ENCODE data around the gene COL4A5.

Gene COL4A5

GRCh38 chrX:108642273-108642628, 202.6 kb downstream of the COL4A5 start:
- Mint-ChIP-seq H3K36me3 (ENCODE audit: low read depth) (no peaks in the 10 kb centered on the region), H3K27me3 (no peaks in the 10 kb centered on the region), H3K9me3 (peaks cover 9% of the 10 kb centered on the region), H3K4me3 (no peak overlapping the region), H3K27ac (no peak overlapping the region), H3K4me1 (no peaks in the 10 kb centered on the region)
- no peak for DNase-seq
- ATAC-seq, result no peak

DNA sequence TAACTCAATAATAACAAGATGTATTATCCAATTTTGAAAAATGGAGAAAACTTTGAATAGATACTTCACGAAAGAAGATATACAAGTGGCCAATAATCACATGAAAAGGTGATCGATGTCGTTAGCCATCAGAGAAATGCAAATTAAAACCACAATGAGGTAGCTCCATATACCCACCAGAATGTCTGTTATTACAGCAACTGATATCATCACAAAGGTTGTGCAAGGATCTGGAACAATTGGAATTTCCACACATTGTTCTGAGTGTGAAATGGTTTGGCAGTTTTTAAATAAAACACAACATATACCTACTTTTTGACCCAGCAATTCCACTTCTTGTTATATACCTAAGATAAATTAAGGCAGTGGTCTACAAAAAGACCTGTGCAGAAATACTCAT, 225.1 kb downstream of the COL4A5 start:
- Mint-ChIP-seq H3K36me3 (ENCODE audit: low read depth) (no peaks in the 10 kb centered on the region), H3K9me3 (no peaks in the 10 kb centered on the region), H3K27me3 (no peaks in the 10 kb centered on the region), H3K27ac (no peak overlapping the region), H3K4me3 (no peak overlapping the region), H3K4me1 (no peaks in the 10 kb centered on the region)
- ATAC-seq, result no peak
- no peak for DNase-seq

GRCh38 chrX:108666101-108666500, 226.5 kb downstream of the COL4A5 start:
- no peaks in the 10 kb centered on the region for H3K27me3 Mint-ChIP-seq
- no peak overlapping the region for H3K27ac Mint-ChIP-seq
- H3K4me3 Mint-ChIP-seq, result no peak overlapping the region
- no peaks in the 10 kb centered on the region for H3K36me3 Mint-ChIP-seq (ENCODE audit: low read depth)
- ATAC-seq, result no peak
- DNase-seq, result no peak
- no peaks in the 10 kb centered on the region for H3K9me3 Mint-ChIP-seq
- H3K4me1 Mint-ChIP-seq, result no peaks in the 10 kb centered on the region

DNA sequence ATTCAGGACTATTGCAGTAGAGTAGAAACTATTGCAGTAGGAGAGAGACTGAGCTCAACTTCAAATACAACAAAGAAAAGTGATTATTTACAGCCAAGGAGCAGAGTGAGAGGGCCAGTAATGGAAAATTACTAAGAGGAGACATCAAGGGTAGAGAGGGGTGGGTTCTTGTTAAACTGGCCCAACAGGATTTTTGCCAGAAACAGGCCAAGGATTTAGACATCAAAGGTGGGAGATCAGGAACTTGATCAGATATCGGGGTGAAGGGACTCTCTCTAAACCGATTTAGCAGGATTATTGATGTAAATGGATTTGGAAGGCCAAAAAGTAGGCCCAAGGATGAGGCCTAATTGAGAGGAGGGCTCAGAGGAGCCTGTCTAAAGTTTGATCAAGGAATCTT, 231.9 kb downstream of the COL4A5 start:
- H3K9me3 Mint-ChIP-seq, result no peaks in the 10 kb centered on the region

DNA sequence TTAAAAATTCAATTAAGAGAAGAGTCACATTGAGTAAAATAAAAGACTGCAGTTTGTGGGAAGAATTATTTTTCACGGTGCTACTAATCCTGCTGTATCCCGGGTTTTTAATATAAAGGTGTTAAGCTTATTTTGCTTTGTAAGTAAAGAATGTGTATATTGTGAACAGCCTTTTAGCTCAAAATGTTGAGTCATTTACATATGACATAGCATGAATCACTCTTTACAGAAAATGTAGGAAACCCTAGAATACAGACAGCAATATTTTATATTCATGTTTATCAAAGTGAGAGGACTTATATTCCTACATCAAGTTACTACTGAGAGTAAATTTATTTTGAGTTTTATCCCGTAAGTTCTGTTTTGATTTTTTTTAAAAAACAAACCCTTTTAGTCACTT, 257.1 kb downstream of the COL4A5 start:
- ATAC-seq (no peak), DNase-seq (no peak)
- Mint-ChIP-seq H3K4me1 (no peaks in the 10 kb centered on the region), H3K9me3 (no peaks in the 10 kb centered on the region), H3K27me3 (no peaks in the 10 kb centered on the region), H3K27ac (no peak overlapping the region), H3K4me3 (no peak overlapping the region), H3K36me3 (ENCODE audit: low read depth) (no peaks in the 10 kb centered on the region)

More for the DNA sequence above, 231.9 kb downstream of the COL4A5 start:
- DNase-seq, result no peak
- H3K36me3 Mint-ChIP-seq (ENCODE audit: low read depth), result no peaks in the 10 kb centered on the region
- H3K27ac Mint-ChIP-seq, result no peak overlapping the region
- H3K4me3 Mint-ChIP-seq, result no peak overlapping the region
- H3K4me1 Mint-ChIP-seq, result no peaks in the 10 kb centered on the region
- no peaks in the 10 kb centered on the region for H3K27me3 Mint-ChIP-seq
- no peak for ATAC-seq

- no peak overlapping the region for H3K27ac Mint-ChIP-seq
- H3K36me3 Mint-ChIP-seq (ENCODE audit: low read depth), result no peaks in the 10 kb centered on the region
- no peak overlapping the region for H3K4me3 Mint-ChIP-seq
- no peaks in the 10 kb centered on the region for H3K4me1 Mint-ChIP-seq
- ATAC-seq, result no peak
- DNase-seq, result no peak
- no peaks in the 10 kb centered on the region for H3K27me3 Mint-ChIP-seq
- no peaks in the 10 kb centered on the region for H3K9me3 Mint-ChIP-seq
Observed at GRCh38 chrX:108699368-108699767, 259.7 kb downstream of the COL4A5 start.

- no peak for ATAC-seq
- Mint-ChIP-seq H3K4me3 (no peak overlapping the region), H3K9me3 (no peaks in the 10 kb centered on the region), H3K4me1 (no peaks in the 10 kb centered on the region), H3K36me3 (ENCODE audit: low read depth) (no peaks in the 10 kb centered on the region), H3K27ac (no peak overlapping the region), H3K27me3 (no peaks in the 10 kb centered on the region)
- no peak for DNase-seq
Observed at GRCh38 chrX:108701633-108702032, 262.0 kb downstream of the COL4A5 start.

DNA sequence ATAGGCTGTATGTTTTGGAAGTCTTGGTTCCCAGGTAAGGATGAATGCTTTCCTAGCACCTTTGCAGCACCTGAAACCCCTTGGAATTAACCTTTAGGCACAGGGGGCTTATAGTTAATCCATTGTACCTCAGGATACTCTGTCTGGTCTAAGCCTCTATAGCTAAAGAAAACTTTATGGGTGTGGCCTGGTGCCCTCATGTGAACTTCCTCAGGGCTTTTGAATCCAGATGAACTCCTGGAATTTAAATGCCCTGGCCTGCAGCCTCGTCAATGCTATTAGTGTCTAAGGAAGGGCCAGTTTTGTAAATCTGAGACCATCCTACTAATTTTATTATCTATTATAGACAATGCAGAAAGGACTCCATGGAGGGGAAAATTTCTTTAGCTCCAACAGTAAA, 262.9 kb downstream of the COL4A5 start:
- ATAC-seq (no peak), DNase-seq (no peak)
- no peaks in the 10 kb centered on the region for H3K36me3 Mint-ChIP-seq (ENCODE audit: low read depth)
- no peaks in the 10 kb centered on the region for H3K9me3 Mint-ChIP-seq
- H3K27ac Mint-ChIP-seq, result no peak overlapping the region
- no peaks in the 10 kb centered on the region for H3K4me1 Mint-ChIP-seq
- H3K27me3 Mint-ChIP-seq, result no peaks in the 10 kb centered on the region
- H3K4me3 Mint-ChIP-seq, result no peak overlapping the region

DNA sequence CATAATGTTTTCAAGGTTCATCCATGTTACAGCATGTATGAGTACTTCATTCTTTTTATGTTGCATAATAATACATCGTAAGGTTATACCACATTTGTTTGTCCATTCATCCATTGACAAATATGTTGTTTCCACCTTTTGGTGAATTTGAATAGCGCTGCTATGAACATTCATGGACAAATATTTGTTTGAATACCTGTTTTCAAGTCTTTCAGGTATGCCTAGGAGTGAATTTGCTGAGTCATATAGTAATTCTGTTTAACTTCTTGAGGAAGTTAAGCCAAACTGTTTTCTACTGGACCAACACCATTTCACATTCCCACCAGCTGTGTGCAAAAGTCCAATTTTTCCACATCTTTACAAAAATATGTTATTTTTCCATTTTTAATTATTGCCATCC, 265.2 kb downstream of the COL4A5 start:
- H3K36me3 Mint-ChIP-seq (ENCODE audit: low read depth), result no peaks in the 10 kb centered on the region
- no peaks in the 10 kb centered on the region for H3K9me3 Mint-ChIP-seq
- no peak overlapping the region for H3K4me3 Mint-ChIP-seq
- no peaks in the 10 kb centered on the region for H3K27me3 Mint-ChIP-seq
- H3K27ac Mint-ChIP-seq, result no peak overlapping the region
- no peaks in the 10 kb centered on the region for H3K4me1 Mint-ChIP-seq
- ATAC-seq (no peak), DNase-seq (no peak)

GRCh38 chrX:108712886-108713285, 273.2 kb downstream of the COL4A5 start:
- ATAC-seq (no peak), DNase-seq (no peak)
- no peaks in the 10 kb centered on the region for H3K27me3 Mint-ChIP-seq
- no peaks in the 10 kb centered on the region for H3K9me3 Mint-ChIP-seq
- no peak overlapping the region for H3K27ac Mint-ChIP-seq
- H3K4me1 Mint-ChIP-seq, result no peaks in the 10 kb centered on the region
- no peaks in the 10 kb centered on the region for H3K36me3 Mint-ChIP-seq (ENCODE audit: low read depth)
- no peak overlapping the region for H3K4me3 Mint-ChIP-seq

- Mint-ChIP-seq H3K4me1 (no peaks in the 10 kb centered on the region), H3K9me3 (no peaks in the 10 kb centered on the region), H3K4me3 (no peak overlapping the region), H3K27me3 (no peaks in the 10 kb centered on the region), H3K27ac (no peak overlapping the region), H3K36me3 (ENCODE audit: low read depth) (no peaks in the 10 kb centered on the region)
- ATAC-seq (no peak), DNase-seq (no peak)
Observed at GRCh38 chrX:108722561-108722960, 282.9 kb downstream of the COL4A5 start.

DNA sequence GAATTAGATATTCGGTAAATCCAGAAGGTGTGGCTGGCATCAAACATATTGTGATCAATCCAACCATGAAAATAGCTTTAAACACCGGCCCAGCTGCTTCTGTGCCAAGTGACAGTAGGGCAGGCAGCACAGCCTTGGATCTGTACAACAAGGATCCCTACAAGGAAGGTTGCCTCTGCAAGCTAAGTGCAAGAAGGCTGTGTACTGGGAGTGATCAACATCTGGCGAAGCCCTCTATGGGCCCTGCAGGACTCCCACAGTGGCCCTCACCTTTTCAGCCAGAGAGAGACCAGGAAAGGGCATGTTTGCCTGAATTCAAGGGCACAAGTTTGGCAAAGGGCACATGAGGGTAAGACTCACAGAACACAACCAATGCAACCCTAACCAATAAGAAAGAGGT, 287.1 kb downstream of the COL4A5 start:
- Mint-ChIP-seq H3K36me3 (ENCODE audit: low read depth) (no peaks in the 10 kb centered on the region), H3K27me3 (peaks cover 2% of the 10 kb centered on the region), H3K9me3 (no peaks in the 10 kb centered on the region), H3K27ac (no peak overlapping the region), H3K4me1 (no peaks in the 10 kb centered on the region), H3K4me3 (no peak overlapping the region)
- DNase-seq (no peak), ATAC-seq (no peak)

DNA sequence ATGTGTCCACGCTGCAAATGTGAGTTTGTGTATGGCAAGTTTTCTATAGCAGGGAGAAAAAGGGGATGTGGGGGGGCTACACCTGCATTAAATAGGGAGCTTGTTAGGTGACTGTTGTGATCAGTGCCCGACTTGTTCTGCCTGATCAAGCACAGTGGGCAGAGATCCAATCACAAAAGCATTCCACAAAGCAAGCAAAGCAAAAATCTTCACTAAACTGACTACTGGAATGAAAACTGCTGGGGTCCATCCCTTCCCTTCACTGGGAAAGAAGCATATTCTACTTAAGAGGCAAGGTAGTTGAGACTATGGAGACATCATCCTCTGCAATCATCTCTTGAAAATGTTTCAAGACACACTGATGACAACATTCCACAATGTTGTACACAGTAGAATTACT, 291.5 kb downstream of the COL4A5 start:
- no peak for DNase-seq
- H3K27ac Mint-ChIP-seq, result no peak overlapping the region
- no peak overlapping the region for H3K4me3 Mint-ChIP-seq
- ATAC-seq, result no peak
- peaks cover 2% of the 10 kb centered on the region for H3K4me1 Mint-ChIP-seq
- H3K27me3 Mint-ChIP-seq, result peaks cover 21% of the 10 kb centered on the region
- no peaks in the 10 kb centered on the region for H3K36me3 Mint-ChIP-seq (ENCODE audit: low read depth)
- no peaks in the 10 kb centered on the region for H3K9me3 Mint-ChIP-seq

- Mint-ChIP-seq H3K27me3 (peaks cover 28% of the 10 kb centered on the region), H3K9me3 (no peaks in the 10 kb centered on the region), H3K4me1 (peaks cover 2% of the 10 kb centered on the region), H3K4me3 (no peak overlapping the region), H3K36me3 (ENCODE audit: low read depth) (no peaks in the 10 kb centered on the region), H3K27ac (no peak overlapping the region)
- ATAC-seq (no peak), DNase-seq (no peak)
Observed at GRCh38 chrX:108732630-108733321, 293.1 kb downstream of the COL4A5 start.

DNA sequence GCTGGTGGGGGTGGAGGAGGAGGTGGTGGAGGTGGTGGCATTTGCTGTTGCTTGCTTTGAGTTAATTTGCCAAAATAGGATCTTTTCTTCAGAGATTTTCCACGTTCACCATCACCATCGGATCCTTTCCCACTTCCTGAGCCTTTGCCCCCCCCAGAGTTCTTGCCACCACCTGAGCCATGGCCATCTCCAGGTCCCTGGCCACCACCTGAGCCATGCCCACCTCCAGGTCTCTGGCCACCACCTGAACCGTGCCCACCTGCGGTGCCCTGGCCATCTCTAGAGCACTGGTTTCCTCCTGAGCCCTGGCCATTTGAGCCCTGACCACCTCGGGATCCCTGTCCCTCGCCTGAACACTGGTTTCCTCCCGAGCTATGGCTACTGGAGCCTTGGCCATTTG, 294.8 kb downstream of the COL4A5 start:
- H3K27me3 Mint-ChIP-seq, result peaks cover 27% of the 10 kb centered on the region
- H3K9me3 Mint-ChIP-seq, result no peaks in the 10 kb centered on the region
- H3K4me3 Mint-ChIP-seq, result no peak overlapping the region
- peaks cover 2% of the 10 kb centered on the region for H3K4me1 Mint-ChIP-seq
- DNase-seq, result no peak
- H3K36me3 Mint-ChIP-seq (ENCODE audit: low read depth), result no peaks in the 10 kb centered on the region
- no peak overlapping the region for H3K27ac Mint-ChIP-seq
- ATAC-seq, result no peak

DNA sequence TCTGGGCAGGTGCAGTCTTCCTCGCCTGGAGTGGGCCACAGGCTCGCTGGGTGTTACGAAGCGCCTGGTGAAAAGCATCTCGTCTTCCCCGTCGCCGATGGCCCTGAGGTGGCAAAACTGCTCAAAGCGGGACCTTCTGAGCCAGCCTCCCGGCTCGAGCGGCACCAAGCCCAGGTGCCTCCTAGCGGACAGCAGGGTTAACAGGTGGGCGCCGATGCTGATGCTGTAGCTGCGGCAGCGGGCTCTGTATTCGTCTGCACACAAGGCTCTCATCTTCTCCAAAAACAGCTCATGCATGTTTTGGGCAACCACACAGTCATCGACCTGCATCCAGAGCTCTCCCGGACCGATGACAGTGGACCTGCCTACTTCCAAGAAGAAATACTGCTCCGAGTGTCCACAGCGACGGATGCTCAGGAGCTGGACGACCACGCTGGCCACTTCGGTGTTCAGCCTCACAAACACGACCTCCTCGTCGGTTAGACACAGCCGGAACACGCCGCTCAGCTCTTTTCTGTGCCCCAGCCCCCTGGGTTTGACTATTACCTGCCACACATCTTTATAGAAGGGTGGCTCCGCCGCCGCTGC, 295.5 kb downstream of the COL4A5 start:
- H3K36me3 Mint-ChIP-seq (ENCODE audit: low read depth), result no peaks in the 10 kb centered on the region
- peaks cover 2% of the 10 kb centered on the region for H3K4me1 Mint-ChIP-seq
- H3K4me3 Mint-ChIP-seq, result no peak overlapping the region
- ATAC-seq, result no peak
- no peak for DNase-seq
- H3K9me3 Mint-ChIP-seq, result no peaks in the 10 kb centered on the region
- H3K27me3 Mint-ChIP-seq, result peaks cover 27% of the 10 kb centered on the region
- H3K27ac Mint-ChIP-seq, result no peak overlapping the region
